ENCODE measurements around the gene XPC.
"Not testable (repeated sequence)": the region's sequence is repeated elsewhere in the genome, so short reads cannot be mapped to it uniquely, and the experiment has no call there.

Gene XPC

GRCh38 chr3:14131134-14131533, 47.3 kb downstream of the XPC start:
- DNase-seq = no peak

DNA sequence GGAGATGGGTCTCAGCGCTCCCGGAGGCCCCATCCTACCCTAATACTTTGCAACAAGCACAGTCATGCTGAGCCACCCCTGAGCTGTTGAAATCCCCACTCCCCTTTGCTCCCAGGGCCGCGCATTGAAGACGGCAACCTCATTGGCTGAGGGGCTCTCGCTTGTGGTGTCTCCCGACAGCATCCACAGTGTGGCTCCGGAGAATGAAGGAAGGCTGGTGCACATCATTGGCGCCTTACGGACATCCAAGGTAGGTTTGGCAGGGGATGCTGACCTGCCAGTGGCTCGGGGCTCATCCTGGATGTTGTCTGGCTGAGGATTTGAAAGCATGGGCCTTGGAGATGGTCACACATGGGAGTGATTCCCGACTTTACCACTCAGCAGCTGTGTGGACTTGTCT, 47.7 kb downstream of the XPC start:
- no peak for DNase-seq

GRCh38 chr3:14130230-14130629, 48.2 kb downstream of the XPC start:
- no peak for DNase-seq

DNA sequence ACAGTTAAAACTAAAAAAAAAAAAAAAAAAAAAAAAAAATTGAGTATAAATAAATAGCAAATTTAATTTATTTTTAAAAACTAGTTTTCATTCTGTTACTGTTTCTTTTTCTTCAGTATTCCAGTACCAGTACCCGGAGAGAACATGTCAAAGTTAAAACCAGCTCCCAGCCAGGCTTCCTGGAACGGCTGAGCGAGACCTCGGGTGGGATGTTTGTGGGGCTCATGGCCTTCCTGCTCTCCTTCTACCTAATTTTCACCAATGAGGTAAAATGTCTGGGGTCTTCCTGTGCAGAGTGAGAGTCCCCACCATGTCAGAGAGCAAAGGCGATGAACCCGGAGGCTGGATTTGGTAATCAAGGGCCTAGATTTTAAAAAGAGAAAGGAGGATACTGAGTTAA, 49.1 kb downstream of the XPC start:
- DNase-seq = no peak

GRCh38 chr3:14128724-14129123, 49.7 kb downstream of the XPC start:
- DNase-seq = no peak

DNA sequence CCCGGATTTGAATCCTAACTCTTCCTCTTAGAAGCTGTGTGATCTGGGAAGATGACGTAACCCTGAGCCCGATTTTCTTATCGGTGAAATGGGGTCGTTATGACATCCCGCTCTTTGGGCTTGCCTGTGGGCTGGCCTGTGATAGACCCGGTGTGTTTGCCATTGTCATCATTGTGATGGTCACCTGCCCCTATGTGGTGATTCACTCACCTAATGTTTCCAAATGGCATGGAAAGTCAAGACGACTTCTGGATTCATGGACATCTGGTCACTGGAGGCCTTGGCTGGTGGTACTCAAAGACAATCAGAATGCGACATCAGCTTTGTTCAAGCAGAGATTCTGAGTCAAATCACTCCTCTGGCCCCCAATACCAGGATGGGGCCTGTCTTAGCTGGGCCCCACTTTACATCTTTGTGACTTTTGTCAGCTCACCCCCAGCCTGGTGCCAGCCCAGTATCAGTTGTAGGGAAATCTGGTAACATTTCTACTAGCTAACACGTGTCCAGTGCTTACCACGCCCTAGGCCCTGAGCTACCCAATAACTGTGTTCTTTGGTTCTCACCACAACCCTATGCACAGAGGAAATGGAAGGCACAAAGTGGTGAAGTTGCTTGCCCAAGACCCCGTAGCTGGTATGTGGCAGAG, 50.8 kb downstream of the XPC start:
- no peak for DNase-seq

DNA sequence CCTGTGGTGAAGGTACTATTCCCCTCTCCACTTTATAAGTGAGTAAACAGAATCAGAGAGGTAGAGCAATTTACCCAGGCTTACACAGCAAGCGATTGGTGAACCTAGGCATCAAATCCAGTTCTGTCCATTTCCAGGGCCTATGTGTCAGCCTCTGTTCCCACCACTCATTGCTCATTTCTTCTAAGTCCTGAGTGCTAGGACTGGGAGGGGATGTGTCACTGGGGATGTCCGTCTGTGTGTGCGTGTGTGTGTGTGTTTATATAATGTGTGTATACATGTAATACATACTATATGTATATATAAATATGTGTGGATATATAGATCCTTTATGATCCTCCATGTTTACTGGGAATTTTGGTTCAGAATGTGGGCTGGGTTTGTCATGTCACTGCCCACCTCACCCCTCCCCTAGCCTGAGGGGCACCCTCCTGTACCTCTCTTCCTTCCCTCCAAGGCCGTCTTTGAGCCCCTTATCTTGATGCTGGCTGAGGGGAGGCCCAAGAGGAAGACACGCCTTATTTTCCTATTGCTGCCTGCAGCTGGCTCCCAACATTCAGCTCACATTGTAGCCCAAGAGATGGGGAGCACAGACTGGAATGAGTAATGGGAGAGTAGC, 51.4 kb downstream of the XPC start:
- no peak for DNase-seq

DNA sequence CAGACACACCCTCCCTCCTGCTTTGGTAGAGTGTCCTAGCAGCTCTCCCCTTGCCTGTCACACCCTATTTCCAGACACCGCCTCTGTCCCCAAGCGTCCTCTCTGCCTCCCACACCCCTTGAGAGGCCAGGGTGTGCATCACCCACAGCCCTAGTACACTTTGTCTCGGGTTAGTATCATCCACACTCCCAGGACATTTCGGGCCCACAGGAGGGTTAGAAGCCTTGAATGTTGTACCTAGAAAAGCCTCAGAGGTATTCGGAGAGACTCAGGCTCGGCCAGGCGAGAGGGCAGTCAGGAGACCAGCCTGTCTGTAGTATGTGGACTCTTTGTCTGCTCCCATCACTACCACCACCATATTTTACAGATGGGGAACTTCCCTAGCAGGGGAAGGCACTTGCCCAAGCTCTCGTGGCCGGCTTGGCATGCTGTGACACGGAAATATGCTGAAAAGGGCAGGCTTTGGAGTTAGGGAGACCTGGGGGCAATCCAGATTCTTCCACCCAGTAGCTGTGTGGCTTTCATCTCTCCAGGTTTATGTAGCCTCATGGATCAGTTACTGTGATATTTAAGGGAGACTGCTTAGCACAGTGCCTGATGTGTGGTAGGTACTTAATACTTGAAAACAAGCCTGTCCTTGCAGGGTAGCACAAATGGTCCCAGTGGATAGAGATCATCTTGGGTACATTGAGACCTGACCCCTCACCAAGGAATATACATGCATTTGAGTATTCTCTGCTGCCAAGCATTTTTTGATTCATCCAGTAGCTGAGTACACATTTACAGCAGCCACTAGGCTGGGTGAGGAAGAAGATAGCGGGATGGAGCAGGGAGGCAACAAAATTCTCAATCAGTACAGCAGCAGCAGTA, 52.1 kb downstream of the XPC start:
- no peak for DNase-seq

DNA sequence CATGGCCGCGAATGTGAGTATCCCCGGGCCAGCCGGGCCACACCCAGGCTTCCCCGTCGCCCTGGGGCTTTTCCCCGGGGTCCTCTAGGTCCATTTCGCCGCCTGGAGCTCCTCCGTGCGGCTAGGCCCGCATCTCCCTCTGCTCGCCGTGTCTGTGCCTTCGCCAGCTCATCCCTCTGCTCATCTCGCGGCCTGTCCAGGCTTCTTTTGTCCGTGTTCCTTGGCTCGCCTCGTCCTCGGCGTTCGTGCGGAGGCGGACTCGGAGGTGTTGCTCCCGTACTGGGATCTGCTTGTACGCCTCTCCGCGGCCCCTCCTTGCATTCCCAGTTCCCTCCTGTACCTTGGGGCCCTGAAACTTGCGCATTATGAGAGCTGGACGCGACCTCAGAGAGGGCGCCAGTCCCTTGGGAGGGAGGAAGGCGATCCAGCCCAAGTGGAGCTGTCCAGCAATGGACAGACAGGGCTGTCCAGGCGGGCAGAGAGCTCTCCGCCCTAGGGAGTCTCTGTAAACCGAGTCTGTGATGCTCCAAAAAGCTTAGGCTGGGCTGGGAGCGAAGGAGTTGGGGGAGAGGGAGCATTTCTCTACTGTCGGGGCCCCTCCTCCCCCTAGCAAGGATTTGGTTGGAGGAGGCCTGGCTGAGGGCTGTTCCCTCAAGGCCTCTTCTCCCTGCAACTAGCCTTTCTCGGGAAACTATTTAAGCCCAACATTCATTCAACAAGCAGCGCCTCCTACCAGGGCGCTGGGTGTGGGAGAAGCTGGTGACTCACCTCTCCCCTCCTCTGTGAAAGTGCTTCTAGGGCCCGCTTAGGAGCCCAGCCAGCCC, 53.0 kb downstream of the XPC start:
- peak; percentile 7 for DNase-seq

DNA sequence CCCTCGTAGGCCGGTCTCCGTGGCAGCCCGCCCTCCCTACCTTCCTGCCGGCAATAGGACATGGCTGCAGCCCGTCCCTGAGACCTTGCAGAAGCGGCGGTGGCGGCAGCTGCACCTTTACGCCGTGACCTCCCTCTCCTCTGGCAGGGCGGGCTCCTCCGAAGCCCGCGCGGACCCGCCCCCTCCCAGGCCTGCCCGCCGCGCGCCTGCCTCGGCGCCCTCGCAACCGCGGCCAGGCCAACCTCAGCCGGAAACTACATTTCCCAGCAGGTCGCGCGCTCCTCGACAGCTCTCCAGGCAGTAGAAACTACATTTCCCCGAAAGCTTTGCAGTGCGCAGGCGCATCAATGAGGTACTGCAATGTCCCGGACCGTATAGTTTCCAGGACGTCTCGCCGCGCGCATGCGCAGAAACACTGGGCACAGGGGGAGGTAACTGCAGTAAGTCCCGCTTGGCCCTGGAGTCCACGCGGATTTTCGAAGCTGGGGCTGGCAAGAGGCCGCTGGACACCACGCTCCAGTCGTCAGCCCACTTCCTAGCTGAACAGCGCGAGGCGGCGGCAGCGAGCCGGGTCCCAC, 53.7 kb downstream of the XPC start, which contains the start of the genes CHCHD4 and TMEM43:
CHCHD4 (minus strand) TSS at position 256 of the 578 bp plus-strand sequence; CDS start at position 62, 194 bp downstream.
TMEM43 (plus strand) TSS at position 438 of the 578 bp plus-strand sequence. CDS start 142 bp downstream, outside the sequence.
- DNase-seq = peak; percentile 83

DNA sequence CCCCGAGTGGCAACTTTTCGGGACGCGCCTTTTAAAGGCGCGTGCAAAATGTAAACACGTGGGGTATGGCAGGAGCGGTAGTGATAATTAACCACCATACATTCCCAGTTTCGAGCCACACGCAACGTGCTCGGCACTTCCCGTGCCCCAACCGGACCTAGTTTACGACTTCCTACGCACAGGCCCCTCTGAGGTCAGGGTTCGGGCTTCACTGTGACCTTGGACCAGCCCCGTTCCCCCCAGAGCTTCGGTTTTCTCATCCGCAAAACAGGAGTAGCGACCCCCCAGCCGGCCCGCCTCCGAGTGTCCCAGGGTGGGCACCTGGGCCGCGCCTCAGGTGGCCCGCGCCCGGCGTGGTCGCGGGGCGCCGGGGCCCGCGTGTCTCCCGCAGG, 54.2 kb downstream of the XPC start:
- DNase-seq = peak; percentile 2

DNA sequence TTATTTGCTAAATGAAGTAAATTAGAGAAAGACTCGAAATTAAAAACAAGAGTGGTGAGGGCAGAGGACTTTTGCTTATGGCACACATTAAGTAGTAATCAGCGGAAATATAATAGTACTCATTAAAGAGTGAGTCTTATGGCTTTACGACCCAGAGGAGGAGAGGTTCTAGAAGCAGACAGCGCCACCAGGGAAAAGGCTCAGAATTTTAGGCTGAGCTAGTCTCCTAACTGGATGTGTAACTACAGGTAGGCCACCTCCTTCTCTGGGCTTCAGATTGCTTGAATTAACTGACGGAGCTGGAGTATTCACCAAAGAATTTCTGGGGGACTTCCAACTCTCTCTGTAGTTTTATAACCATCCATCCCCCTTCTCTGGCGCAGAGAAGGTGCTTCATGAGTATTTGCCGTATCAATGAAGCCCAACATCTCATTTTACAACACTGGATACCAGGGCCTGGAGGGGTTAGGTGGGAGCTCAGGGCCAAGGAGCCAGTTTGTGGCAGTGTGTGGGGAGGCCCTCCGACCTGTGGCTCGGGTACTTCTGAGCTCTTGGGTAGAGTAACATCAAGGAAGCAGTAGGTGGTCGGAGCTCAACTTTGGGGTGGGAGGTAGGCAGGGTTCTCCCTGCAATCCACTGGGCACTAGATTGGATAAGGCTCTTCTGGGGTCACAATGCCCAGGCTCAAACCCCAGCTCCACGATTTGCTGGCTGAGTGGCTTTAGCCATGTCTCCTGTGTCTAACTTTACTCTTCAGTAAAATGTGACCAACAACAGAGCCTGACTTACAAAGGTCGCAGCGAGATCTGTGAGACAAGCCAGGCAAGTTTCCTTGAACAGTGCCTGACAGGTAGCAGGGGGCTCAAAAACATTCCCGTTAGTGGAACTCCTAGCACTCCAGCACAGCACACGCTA, 54.8 kb downstream of the XPC start:
- no peak for DNase-seq

- no peak for DNase-seq
Measured at GRCh38 chr3:14122301-14122700, 56.1 kb downstream of the XPC start.

- DNase-seq = no peak
Measured at GRCh38 chr3:14121859-14122258, 56.5 kb downstream of the XPC start.

- DNase-seq = not testable (repeated sequence)
Measured at GRCh38 chr3:14120921-14121448, 57.4 kb downstream of the XPC start.

DNA sequence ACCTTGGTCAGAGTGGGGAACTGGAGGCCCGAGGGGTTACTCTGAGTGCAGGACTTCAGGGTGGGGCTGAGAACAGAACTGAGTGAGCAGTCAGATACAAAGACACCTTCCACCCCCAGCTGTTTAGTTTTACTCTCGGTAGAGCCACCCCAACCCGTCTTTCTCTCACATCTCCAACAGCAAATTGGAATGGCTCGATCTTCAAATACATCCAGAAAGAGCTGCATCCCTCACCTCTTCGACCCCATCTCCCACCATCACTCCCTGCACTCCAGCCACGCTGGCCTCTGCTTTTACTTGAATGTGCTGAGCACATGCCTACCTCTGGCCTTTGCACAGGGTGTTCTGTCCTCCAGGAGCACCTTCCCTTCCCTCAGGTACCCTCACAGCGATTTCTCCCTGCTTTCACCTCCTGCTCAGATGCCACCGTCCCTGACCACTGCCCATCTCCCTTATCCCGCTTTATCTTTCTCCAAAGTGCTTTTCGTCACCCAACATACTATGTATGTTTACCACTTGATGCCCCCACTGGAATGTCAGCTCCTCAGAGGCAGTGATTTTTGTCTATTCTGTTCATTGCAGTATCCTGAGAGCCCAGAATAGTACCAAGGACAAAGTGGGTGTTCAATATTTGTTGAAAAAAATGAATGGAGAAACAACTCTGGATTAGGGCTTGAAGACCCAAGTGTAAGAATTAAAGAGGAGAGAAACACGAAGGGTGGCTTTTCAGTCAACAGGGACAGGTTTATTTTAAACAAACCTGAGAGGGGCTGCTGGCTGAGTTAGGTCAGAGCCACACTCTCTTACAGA, 58.1 kb downstream of the XPC start:
- no peak for DNase-seq

GRCh38 chr3:14119651-14120050, 58.8 kb downstream of the XPC start:
- no peak for DNase-seq

DNA sequence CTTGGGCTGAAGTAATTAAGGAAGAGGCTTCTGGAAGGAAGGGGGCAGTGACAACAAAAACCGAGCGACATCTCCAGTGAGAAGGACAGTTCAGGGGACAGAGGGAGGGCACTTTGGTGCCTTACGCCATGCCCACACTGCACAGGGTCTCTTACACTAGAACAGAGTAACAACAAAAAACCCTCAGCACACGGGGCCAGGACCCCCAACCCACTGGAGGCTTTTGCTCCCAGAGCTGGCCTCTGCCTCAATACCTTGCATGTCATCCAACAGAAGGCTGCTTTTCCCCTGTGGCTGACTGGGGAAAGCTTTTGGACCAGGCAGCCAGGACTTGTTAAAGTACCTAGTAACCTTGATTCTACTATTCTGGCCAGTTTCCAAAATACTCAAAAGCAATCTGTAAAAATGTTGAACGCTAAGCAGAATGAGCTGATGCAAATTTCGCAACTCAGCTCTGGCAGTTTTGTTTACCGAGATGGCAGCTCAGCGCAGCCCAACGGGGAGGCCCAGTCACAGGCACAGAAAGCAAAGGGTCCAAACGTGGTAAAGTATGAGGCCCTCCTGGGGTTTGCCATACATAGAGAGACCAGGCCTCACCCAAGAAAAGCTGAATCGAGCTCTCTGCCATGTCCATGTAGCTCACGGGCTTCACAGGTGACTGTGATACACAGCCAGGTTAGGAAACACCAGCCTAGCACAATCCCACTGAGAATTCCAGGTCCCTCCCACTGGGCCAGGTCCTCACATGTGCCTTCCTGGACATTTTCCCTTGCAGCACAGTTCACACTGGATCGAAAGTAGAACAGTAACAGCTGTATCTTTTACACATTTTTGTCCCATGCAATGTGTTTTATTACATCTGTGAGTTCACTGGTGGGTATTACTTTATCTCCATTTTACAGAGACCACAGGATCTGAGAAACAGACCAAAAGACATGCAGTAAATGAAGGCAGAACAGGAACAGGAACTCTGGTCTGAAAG, 59.7 kb downstream of the XPC start:
- DNase-seq = peak; percentile 11

All from DMS79 treated with DMSO at 0.1 percent for 48 hours (cell line).